Measurements from ENCODE around the gene IGFLR1.
"Not testable (repeated sequence)": the region's sequence is repeated elsewhere in the genome, so short reads cannot be mapped to it uniquely, and the experiment has no call there.

IGFLR1 gene

DNA sequence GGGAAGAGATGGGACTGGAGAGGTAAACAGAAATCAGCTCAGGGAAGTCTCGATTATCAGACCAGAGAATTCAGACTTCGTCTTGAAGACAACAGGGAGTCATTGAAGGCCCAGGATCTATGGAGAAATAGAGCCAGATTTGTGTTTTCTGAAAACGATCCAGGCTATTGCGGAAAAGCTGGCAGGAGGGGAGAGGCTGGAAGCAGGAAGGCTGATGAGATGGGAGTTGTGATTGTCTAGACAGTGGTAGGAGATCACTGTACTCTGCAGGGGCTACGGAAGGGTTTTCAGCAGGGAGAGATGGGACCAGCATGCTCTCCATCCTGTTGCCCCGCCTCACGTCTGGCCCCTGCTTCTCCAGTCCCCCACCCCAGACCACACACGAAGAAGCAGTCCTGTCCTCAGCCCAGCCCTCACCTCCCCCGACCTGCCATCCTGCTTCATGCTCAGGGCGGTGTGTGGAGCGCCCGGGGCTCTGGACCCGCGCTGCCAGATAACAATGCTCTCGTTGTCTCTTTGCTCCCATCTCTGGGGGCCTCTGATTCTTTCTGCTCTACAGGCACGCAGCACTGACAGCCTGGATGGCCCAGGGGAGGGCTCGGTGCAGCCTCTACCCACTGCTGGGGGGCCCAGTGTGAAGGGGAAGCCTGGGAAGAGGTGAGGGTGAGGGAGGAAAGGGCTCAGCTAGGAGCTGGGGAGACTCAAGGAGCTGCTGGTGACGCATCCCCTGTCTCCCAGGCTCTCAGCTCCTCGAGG is 35.0 kb upstream of the IGFLR1 start:
- Histone ChIP-seq H3K4me1 (ENCODE audit: control insufficient read depth, insufficient read depth, low read length) (peaks cover 8% of the 10 kb centered on the region), H3K27me3 (ENCODE audit: control insufficient read depth, insufficient read depth, low read length) (no peaks in the 10 kb centered on the region; the same call in 1 of the 2 replicates), H3K4me3 (ENCODE audit: low read length) (no peak overlapping the region), H3K27ac (ENCODE audit: low read length) (no peak overlapping the region), H3K9me3 (ENCODE audit: control insufficient read depth, insufficient read depth, low read length) (no peaks in the 10 kb centered on the region), H3K36me3 (ENCODE audit: control insufficient read depth, insufficient read depth, low read length) (no peaks in the 10 kb centered on the region; the same call in 1 of the 2 replicates)
- WGBS (ENCODE audit: insufficient coverage, insufficient read length): no CpG with 5 or more reads among the region's 19 CpGs
- DNase-seq (ENCODE audit: low read depth, low spot score): no peak

- DNase-seq (ENCODE audit: low read depth, low spot score): no peak
- no peak overlapping the region for H3K27ac ChIP-seq (ENCODE audit: low read length)
- no CpG with 5 or more reads among the region's 13 CpGs for WGBS (ENCODE audit: insufficient coverage, insufficient read length)
- no peaks in the 10 kb centered on the region; the same call in 1 of the 2 replicates for H3K36me3 ChIP-seq (ENCODE audit: control insufficient read depth, insufficient read depth, low read length)
- no peaks in the 10 kb centered on the region; the same call in 1 of the 2 replicates for H3K27me3 ChIP-seq (ENCODE audit: control insufficient read depth, insufficient read depth, low read length)
- no peaks in the 10 kb centered on the region for H3K9me3 ChIP-seq (ENCODE audit: control insufficient read depth, insufficient read depth, low read length)
- H3K4me3 ChIP-seq (ENCODE audit: low read length): peak overlapping the region; percentile 53; the same call in 1 of the 2 replicates
- peaks cover 6% of the 10 kb centered on the region for H3K4me1 ChIP-seq (ENCODE audit: control insufficient read depth, insufficient read depth, low read length)
Observed at GRCh38 chr19:35776102-35776788, 34.0 kb upstream of the IGFLR1 start.

- H3K4me3 ChIP-seq (ENCODE audit: low read length): peak within 1 kb of the TSS; percentile 53; the same call in 1 of the 2 replicates
- no peaks in the 10 kb centered on the region for H3K9me3 ChIP-seq (ENCODE audit: control insufficient read depth, insufficient read depth, low read length)
- peaks cover 6% of the 10 kb centered on the region for H3K4me1 ChIP-seq (ENCODE audit: control insufficient read depth, insufficient read depth, low read length)
- no CpG with 5 or more reads among the region's 82 CpGs for WGBS (ENCODE audit: insufficient coverage, insufficient read length)
- no peak within 1 kb of the TSS for H3K27ac ChIP-seq (ENCODE audit: low read length)
- DNase-seq (ENCODE audit: low read depth, low spot score): peak; percentile 90
- H3K36me3 ChIP-seq (ENCODE audit: control insufficient read depth, insufficient read depth, low read length): no peaks in the 10 kb centered on the region
- H3K27me3 ChIP-seq (ENCODE audit: control insufficient read depth, insufficient read depth, low read length): no peaks in the 10 kb centered on the region; the same call in 1 of the 2 replicates
Observed at GRCh38 chr19:35775298-35776101, 33.2 kb upstream of the IGFLR1 start, which contains the start of gene ARHGAP33. ARHGAP33 (plus strand) TSS chr19:35775564; CDS start chr19:35775659, 95 bp downstream.

- H3K4me1 ChIP-seq (ENCODE audit: control insufficient read depth, insufficient read depth, low read length): peaks cover 6% of the 10 kb centered on the region
- no CpG with 5 or more reads among the region's 9 CpGs for WGBS (ENCODE audit: insufficient coverage, insufficient read length)
- no peaks in the 10 kb centered on the region; the same call in 1 of the 2 replicates for H3K27me3 ChIP-seq (ENCODE audit: control insufficient read depth, insufficient read depth, low read length)
- no peak for DNase-seq (ENCODE audit: low read depth, low spot score)
- H3K36me3 ChIP-seq (ENCODE audit: control insufficient read depth, insufficient read depth, low read length): no peaks in the 10 kb centered on the region
- H3K9me3 ChIP-seq (ENCODE audit: control insufficient read depth, insufficient read depth, low read length): no peaks in the 10 kb centered on the region
- no peak overlapping the region for H3K27ac ChIP-seq (ENCODE audit: low read length)
- H3K4me3 ChIP-seq (ENCODE audit: low read length): no peak overlapping the region
Observed at GRCh38 chr19:35775046-35775297, 32.7 kb upstream of the IGFLR1 start.

- no CpG with 5 or more reads among the region's 16 CpGs for WGBS (ENCODE audit: insufficient coverage, insufficient read length)
- Histone ChIP-seq H3K27ac (ENCODE audit: low read length) (no peak overlapping the region), H3K27me3 (ENCODE audit: control insufficient read depth, insufficient read depth, low read length) (no peaks in the 10 kb centered on the region; the same call in 1 of the 2 replicates), H3K36me3 (ENCODE audit: control insufficient read depth, insufficient read depth, low read length) (no peaks in the 10 kb centered on the region), H3K4me3 (ENCODE audit: low read length) (no peak overlapping the region), H3K4me1 (ENCODE audit: control insufficient read depth, insufficient read depth, low read length) (peaks cover 6% of the 10 kb centered on the region), H3K9me3 (ENCODE audit: control insufficient read depth, insufficient read depth, low read length) (no peaks in the 10 kb centered on the region)
- no peak for DNase-seq (ENCODE audit: low read depth, low spot score)
Observed at GRCh38 chr19:35774274-35775045, 32.2 kb upstream of the IGFLR1 start.

DNA sequence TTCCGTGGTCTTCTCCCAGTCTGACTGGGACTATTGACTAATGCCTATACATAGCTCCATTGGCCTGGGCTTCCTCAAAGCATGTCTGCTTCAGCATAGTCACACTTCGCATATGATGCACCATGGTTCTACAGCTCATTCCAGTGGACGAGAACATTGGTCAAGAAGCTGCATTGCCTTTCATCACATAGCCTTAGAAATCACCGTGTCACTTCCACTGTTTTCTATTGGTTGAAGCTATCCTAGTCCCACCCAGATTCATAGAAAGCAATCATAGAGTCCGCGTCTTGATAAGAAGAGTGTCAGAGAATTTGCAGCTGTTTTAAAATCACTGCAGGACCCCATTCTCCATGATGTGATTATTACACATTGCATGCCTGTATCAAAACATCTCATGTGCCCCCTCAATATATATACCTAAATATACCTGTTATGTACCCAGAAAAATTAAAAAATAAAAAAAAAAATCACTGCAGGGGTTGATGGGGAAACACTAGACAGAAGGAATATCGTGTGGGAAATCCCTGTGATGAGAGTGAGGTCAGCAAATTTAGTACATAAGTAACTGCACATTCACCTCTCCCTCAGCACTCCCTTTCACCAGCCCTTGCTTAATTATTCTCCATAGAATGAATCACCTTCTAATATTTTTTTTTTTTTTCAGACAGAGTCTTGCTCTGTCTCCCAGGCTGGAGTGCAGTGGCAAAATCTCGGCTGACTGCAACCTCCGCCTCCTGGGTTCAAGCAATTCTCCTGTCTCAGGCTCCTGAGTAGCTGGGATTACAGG is 31.0 kb upstream of the IGFLR1 start:
- H3K4me3 ChIP-seq (ENCODE audit: low read length): no peak overlapping the region
- H3K27ac ChIP-seq (ENCODE audit: low read length): no peak overlapping the region
- peaks cover 6% of the 10 kb centered on the region for H3K4me1 ChIP-seq (ENCODE audit: control insufficient read depth, insufficient read depth, low read length)
- no CpG with 5 or more reads among the region's 9 CpGs for WGBS (ENCODE audit: insufficient coverage, insufficient read length)
- H3K27me3 ChIP-seq (ENCODE audit: control insufficient read depth, insufficient read depth, low read length): no peaks in the 10 kb centered on the region; the same call in 1 of the 2 replicates
- no peaks in the 10 kb centered on the region for H3K9me3 ChIP-seq (ENCODE audit: control insufficient read depth, insufficient read depth, low read length)
- no peak for DNase-seq (ENCODE audit: low read depth, low spot score)
- H3K36me3 ChIP-seq (ENCODE audit: control insufficient read depth, insufficient read depth, low read length): no peaks in the 10 kb centered on the region

GRCh38 chr19:35772362-35772761 is 30.1 kb upstream of the IGFLR1 start:
- not testable (repeated sequence) for H3K27ac ChIP-seq (ENCODE audit: low read length); H3K9me3 ChIP-seq (ENCODE audit: control insufficient read depth, insufficient read depth, low read length); H3K27me3 ChIP-seq (ENCODE audit: control insufficient read depth, insufficient read depth, low read length); DNase-seq (ENCODE audit: low read depth, low spot score); H3K4me3 ChIP-seq (ENCODE audit: low read length); H3K36me3 ChIP-seq (ENCODE audit: control insufficient read depth, insufficient read depth, low read length); H3K4me1 ChIP-seq (ENCODE audit: control insufficient read depth, insufficient read depth, low read length)
- no CpG with 5 or more reads among the region's 5 CpGs for WGBS (ENCODE audit: insufficient coverage, insufficient read length)

GRCh38 chr19:35768082-35768421 is 25.8 kb upstream of the IGFLR1 start:
- H3K27ac ChIP-seq (ENCODE audit: low read length): no peak overlapping the region
- peaks cover 5% of the 10 kb centered on the region for H3K4me1 ChIP-seq (ENCODE audit: control insufficient read depth, insufficient read depth, low read length)
- no peaks in the 10 kb centered on the region for H3K9me3 ChIP-seq (ENCODE audit: control insufficient read depth, insufficient read depth, low read length)
- no peaks in the 10 kb centered on the region; the same call in 1 of the 2 replicates for H3K27me3 ChIP-seq (ENCODE audit: control insufficient read depth, insufficient read depth, low read length)
- no peak overlapping the region for H3K4me3 ChIP-seq (ENCODE audit: low read length)
- no peaks in the 10 kb centered on the region; the same call in 1 of the 2 replicates for H3K36me3 ChIP-seq (ENCODE audit: control insufficient read depth, insufficient read depth, low read length)
- DNase-seq (ENCODE audit: low read depth, low spot score): no peak
- WGBS (ENCODE audit: insufficient coverage, insufficient read length): no CpG with 5 or more reads among the region's 15 CpGs

DNA sequence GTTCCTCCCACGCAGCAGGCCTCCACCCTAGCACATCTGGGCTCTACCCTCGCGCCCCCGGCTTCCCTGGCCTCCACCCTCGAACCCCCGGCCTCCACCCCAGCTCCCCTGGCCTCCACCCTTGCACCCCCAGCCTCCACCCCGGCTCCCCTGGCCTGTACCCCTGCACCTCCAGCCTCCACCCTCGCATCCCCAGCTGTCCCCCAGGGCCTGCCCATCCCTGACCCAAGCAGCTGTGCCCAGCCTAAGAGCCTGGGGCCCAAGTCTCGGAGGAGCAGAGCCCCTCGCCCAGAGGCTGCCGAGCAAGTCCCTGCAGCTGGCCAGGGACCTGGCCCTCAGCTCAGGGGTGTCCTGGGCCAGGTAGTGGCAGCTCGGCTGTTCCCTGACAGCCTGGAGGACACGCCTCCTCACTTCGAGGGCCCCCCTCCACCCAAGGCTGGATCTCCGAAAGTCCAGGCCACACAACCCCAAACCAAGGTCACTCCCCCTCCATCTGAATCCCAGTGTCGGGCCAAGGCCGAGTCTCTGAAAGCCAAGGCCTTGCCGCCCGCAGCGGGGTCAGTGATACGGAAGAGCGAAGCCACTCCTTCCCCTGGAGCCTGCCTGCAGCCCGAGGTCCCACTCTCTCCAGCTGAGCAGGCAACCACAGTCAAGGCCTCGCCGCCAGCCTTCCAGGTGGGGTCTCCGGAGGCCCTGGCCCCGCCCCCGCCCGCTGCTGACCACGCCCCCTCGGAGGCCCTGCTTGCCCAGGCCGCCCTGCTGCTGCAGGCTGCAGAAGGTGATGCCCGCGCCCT is 25.2 kb upstream of the IGFLR1 start:
- Histone ChIP-seq H3K4me3 (ENCODE audit: low read length) (no peak overlapping the region; the same call in 1 of the 2 replicates), H3K4me1 (ENCODE audit: control insufficient read depth, insufficient read depth, low read length) (peaks cover 5% of the 10 kb centered on the region), H3K36me3 (ENCODE audit: control insufficient read depth, insufficient read depth, low read length) (no peaks in the 10 kb centered on the region; the same call in 1 of the 2 replicates), H3K27ac (ENCODE audit: low read length) (no peak overlapping the region), H3K9me3 (ENCODE audit: control insufficient read depth, insufficient read depth, low read length) (no peaks in the 10 kb centered on the region), H3K27me3 (ENCODE audit: control insufficient read depth, insufficient read depth, low read length) (no peaks in the 10 kb centered on the region)
- no peak for DNase-seq (ENCODE audit: low read depth, low spot score)
- no CpG with 5 or more reads among the region's 34 CpGs for whole genome bisulfite sequencing (ENCODE audit: insufficient coverage, insufficient read length)

Data from iPS DF 6.9 (cell line).